ENCODE measurements around the gene ANKRD28. TPM values are rescaled to one million over a fixed set of nuclear protein-coding genes. Genes with fewer than 3 reads are reported as not detected.
A peak's percentile ranks its signal among the peaks of the same experiment; 100 is the strongest.

Gene ANKRD28
- polyA plus RNA-seq, 1 of the 3 experiments (the other 2 are of a cell fraction): 74.8 TPM

- TF ChIP-seq REST (IDR thresholded peaks at IDR 0.05; ENCODE audit: low read depth, low read length) (no peak), POLR2AphosphoS5 (IDR thresholded peaks at IDR 0.05; ENCODE audit: low read depth, low read length) (peak; percentile 83; the same call in 1 of the 2 replicates), TCF12 (IDR thresholded peaks at IDR 0.05) (peak; percentile 89), MAX (IDR thresholded peaks at IDR 0.05; ENCODE audit: low read depth) (peak; percentile 49; the same call in 1 of the 2 replicates), RXRA (IDR thresholded peaks at IDR 0.05; ENCODE audit: borderline replicate concordance, low read depth) (no peak), SIN3A (IDR thresholded peaks at IDR 0.05; ENCODE audit: borderline replicate concordance, low read depth, low read length) (no peak), FOXM1 (IDR thresholded peaks at IDR 0.05; ENCODE audit: low read depth) (peak; percentile 92), RCOR1 (IDR thresholded peaks at IDR 0.05; ENCODE audit: low read length) (no peak), RFX5 (IDR thresholded peaks at IDR 0.05; ENCODE audit: low read length) (no peak), ELF1 (IDR thresholded peaks at IDR 0.05) (no peak), YY1 (IDR thresholded peaks at IDR 0.05; ENCODE audit: low read depth) (no peak), JUND (IDR thresholded peaks at IDR 0.05) (peak; percentile 98), IRF3 (IDR thresholded peaks at IDR 0.05; ENCODE audit: low read depth, low read length) (no peak), USF2 (IDR thresholded peaks at IDR 0.05; ENCODE audit: borderline replicate concordance, low read depth, low read length) (no peak), EZH2phosphoT487 (IDR thresholded peaks at IDR 0.05; ENCODE audit: borderline replicate concordance, low read depth) (no peak), FOXJ3 (CRISPR knock-in tag; IDR thresholded peaks at IDR 0.05) (no peak), NFIC (IDR thresholded peaks at IDR 0.05; ENCODE audit: borderline replicate concordance) (peak; percentile 50; the same call in 1 of the 2 replicates), GABPA (IDR thresholded peaks at IDR 0.05; ENCODE audit: low read depth) (0 out of 2 replicates have a peak, but pooled peaks have one; percentile 14), CTCF (IDR thresholded peaks at IDR 0.05) (no peak)
These were observed 29.1 kb downstream of the ANKRD28 start (continued) for GRCh38 chr3:15768421-15769255.

All from SK-N-SH (cell line).